Kidney (tissue), 22 donors: ENCODE data around the gene KIAA1586. TPM values are rescaled to one million over a fixed set of nuclear protein-coding genes. Genes with fewer than 3 reads are reported as not detected.
"Not testable (repeated sequence)": the region's sequence is repeated elsewhere in the genome, so short reads cannot be mapped to it uniquely, and the experiment has no call there.

ENCODE experiments used
- DNase-seq, 5 donors: peaks; one replicate each; pipeline ENCODE4 v3.0.0-alpha.2; 2013 to 2020
- FAIRE-seq: peaks from 2 replicates; lab custom pipeline; 2012; peaks lifted over from hg19 to GRCh38; lab: Jason Lieb, UNC
- H3K27ac ChIP-seq, 2 donors: one replicate each; pipeline ENCODE4 v1.7.0; 2013; ENCODE audit warnings: low read depth in 2 of 2, low read length in 2 of 2, inconsistent platforms in 1 of 2
- H3K27me3 ChIP-seq: one replicate; pipeline ENCODE4 v1.7.1; 2013; ENCODE audit warnings: low read length, inconsistent platforms; ENCODE audit not compliant: control insufficient read depth, insufficient read depth
- H3K36me3 ChIP-seq, 3 donors: one replicate each; pipeline versions ENCODE4 v1.7.0 to v1.7.1; 2013; ENCODE audit warnings: low read length in 3 of 3, control low read depth in 1 of 3, inconsistent platforms in 1 of 3; ENCODE audit not compliant: insufficient read depth in 3 of 3, control insufficient read depth in 2 of 3
- H3K4me1 ChIP-seq, 3 donors: one replicate each; pipeline versions ENCODE4 v1.7.0 to v1.7.1; 2013; ENCODE audit warnings: low read length in 3 of 3, inconsistent platforms in 1 of 3, low read depth in 1 of 3; ENCODE audit not compliant: control insufficient read depth in 2 of 3, insufficient read depth in 2 of 3
- H3K4me3 ChIP-seq, 3 donors: one replicate each; pipeline versions ENCODE4 v1.7.0 to v1.8.1; 2013; ENCODE audit warnings: low read length in 3 of 3, control low read depth in 1 of 3, inconsistent platforms in 1 of 3
- H3K9ac ChIP-seq, 3 donors: one replicate each; pipeline versions ENCODE4 v1.7.0 to v1.7.1; 2013; ENCODE audit warnings: low read length in 3 of 3, control low read depth in 1 of 3, inconsistent platforms in 1 of 3
- H3K9me3 ChIP-seq, 3 donors: one replicate each; pipeline versions ENCODE4 v1.7.0 to v1.7.1; 2013; ENCODE audit warnings: low read length in 3 of 3, control low read depth in 1 of 3, inconsistent platforms in 1 of 3; ENCODE audit not compliant: control insufficient read depth in 2 of 3, insufficient read depth in 1 of 3
- intact Hi-C: fragments of 100-400 bp; cut with DNase I; formaldehyde crosslinking; loops from one replicate; pipeline ENCODE4 v1.11.1; 2022
- long read RNA-seq, 10 donors: library from polyadenylated mRNA in 1 of 10; unstranded in 1 of 10; transcript quantifications; one replicate each; pipeline ENCODE4 v2.0.0 and lab custom pipeline, GENCODE V29; 2021 to 2026
- polyA plus RNA-seq: library from polyadenylated mRNA; stranded (reverse); fragments of 350-450 nt; fragmentation: Illumina TruSeq; extraction: RNeasy Lipid Tissue Mini Kit (QIAGEN cat#74804); gene quantifications from one replicate; pipeline ENCODE4 v1.2.3, GENCODE V29; 2014; ENCODE audit warnings: low read depth, low replicate concordance; ENCODE audit not compliant: insufficient read depth
- total RNA-seq: library from RNA; stranded (reverse); fragmentation: NEBNext Ultra II Directional; extraction: Animal tissue kit (Norgen Biotek cat#: 25700); gene quantifications from one replicate; pipeline ENCODE4 v1.2.1, GENCODE V29; 2021
- TF ChIP-seq, protein P1 (sequence below): IDR thresholded peaks from 3 replicates; pipeline ENCODE4 v1.5.1; 2012; ENCODE audit warnings: mild to moderate bottlenecking, moderate library complexity, borderline replicate concordance; ENCODE audit not compliant: insufficient read depth; ENCODE audit errors: extremely low read depth
- donor health status: control.
- donor health status: control.
- donor health status: control.
- donor health status: control.
- donor health status: control.
- donor health status: DM: yes; HTN: yes; CAD: no.
- donor health status: Normal renal cell carcinoma (clear cell type).

The KIAA1586 gene, protein sequence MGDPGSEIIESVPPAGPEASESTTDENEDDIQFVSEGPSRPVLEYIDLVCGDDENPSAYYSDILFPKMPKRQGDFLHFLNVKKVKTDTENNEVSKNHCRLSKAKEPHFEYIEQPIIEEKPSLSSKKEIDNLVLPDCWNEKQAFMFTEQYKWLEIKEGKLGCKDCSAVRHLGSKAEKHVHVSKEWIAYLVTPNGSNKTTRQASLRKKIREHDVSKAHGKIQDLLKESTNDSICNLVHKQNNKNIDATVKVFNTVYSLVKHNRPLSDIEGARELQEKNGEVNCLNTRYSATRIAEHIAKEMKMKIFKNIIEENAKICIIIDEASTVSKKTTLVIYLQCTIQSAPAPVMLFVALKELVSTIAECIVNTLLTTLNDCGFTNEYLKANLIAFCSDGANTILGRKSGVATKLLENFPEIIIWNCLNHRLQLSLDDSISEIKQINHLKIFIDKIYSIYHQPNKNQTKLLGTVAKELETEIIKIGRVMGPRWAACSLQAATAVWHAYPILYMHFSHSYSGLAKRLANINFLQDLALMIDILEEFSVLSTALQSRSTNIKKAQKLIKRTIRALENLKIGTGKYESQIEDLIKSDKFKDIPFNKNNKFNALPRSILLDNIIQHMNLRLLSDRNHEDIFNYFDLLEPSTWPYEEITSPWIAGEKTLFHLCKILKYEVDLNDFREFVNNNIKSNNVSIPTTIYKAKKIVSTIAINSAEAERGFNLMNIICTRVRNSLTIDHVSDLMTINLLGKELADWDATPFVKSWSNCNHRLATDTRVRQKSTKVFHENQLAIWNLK
- 13.7 TPM for total RNA-seq
- polyA plus RNA-seq: 4.4 TPM
- long read RNA-seq, donor 1, transcript KIAA1586-201 (4 exons, 2,933 nt): major isoform, 5 of 5 reads
- long read RNA-seq, donor 1, partial matches to known transcripts: 0 of 5 reads
- long read RNA-seq, donor 1, other reads (novel, unspliced or antisense): 0 of 5 reads
- long read RNA-seq, donor 2, transcript KIAA1586-201 (4 exons, 2,933 nt): major isoform, 8 of 8 reads
- long read RNA-seq, donor 2, partial matches to known transcripts: 0 of 8 reads
- long read RNA-seq, donor 2, other reads (novel, unspliced or antisense): 0 of 8 reads
- long read RNA-seq, donor 3, transcript KIAA1586-201 (4 exons, 2,933 nt): major isoform, 9 of 11 reads
- long read RNA-seq, donor 3, partial matches to known transcripts: 0 of 11 reads
- long read RNA-seq, donor 3, other reads (novel, unspliced or antisense): 0 of 11 reads
- long read RNA-seq, donor 4, transcript KIAA1586-201 (4 exons, 2,933 nt): major isoform, 10 of 10 reads
- long read RNA-seq, donor 4, partial matches to known transcripts: 0 of 10 reads
- long read RNA-seq, donor 4, other reads (novel, unspliced or antisense): 0 of 10 reads
- long read RNA-seq, donor 5: 0 reads
- long read RNA-seq, donor 6, transcript KIAA1586-201 (4 exons, 2,933 nt): major isoform, 11 of 11 reads
- long read RNA-seq, donor 6, partial matches to known transcripts: 0 of 11 reads
- long read RNA-seq, donor 6, other reads (novel, unspliced or antisense): 0 of 11 reads
- long read RNA-seq, donor 7, transcript KIAA1586-201 (4 exons, 2,933 nt): major isoform, 8 of 11 reads
- long read RNA-seq, donor 7, partial matches to known transcripts: 0 of 11 reads
- long read RNA-seq, donor 7, other reads (novel, unspliced or antisense): 2 of 11 reads
- long read RNA-seq, donor 8, transcript KIAA1586-201 (4 exons, 2,933 nt): major isoform, 5 of 5 reads
- long read RNA-seq, donor 8, partial matches to known transcripts: 0 of 5 reads
- long read RNA-seq, donor 8, other reads (novel, unspliced or antisense): 0 of 5 reads
- long read RNA-seq, donor 9, partial matches to known transcripts: 0 of 4 reads
- long read RNA-seq, donor 9, other reads (novel, unspliced or antisense): 0 of 4 reads
- long read RNA-seq, donor 10, partial matches to known transcripts: 0 of 5 reads
- long read RNA-seq, donor 10, other reads (novel, unspliced or antisense): 0 of 5 reads

DNA sequence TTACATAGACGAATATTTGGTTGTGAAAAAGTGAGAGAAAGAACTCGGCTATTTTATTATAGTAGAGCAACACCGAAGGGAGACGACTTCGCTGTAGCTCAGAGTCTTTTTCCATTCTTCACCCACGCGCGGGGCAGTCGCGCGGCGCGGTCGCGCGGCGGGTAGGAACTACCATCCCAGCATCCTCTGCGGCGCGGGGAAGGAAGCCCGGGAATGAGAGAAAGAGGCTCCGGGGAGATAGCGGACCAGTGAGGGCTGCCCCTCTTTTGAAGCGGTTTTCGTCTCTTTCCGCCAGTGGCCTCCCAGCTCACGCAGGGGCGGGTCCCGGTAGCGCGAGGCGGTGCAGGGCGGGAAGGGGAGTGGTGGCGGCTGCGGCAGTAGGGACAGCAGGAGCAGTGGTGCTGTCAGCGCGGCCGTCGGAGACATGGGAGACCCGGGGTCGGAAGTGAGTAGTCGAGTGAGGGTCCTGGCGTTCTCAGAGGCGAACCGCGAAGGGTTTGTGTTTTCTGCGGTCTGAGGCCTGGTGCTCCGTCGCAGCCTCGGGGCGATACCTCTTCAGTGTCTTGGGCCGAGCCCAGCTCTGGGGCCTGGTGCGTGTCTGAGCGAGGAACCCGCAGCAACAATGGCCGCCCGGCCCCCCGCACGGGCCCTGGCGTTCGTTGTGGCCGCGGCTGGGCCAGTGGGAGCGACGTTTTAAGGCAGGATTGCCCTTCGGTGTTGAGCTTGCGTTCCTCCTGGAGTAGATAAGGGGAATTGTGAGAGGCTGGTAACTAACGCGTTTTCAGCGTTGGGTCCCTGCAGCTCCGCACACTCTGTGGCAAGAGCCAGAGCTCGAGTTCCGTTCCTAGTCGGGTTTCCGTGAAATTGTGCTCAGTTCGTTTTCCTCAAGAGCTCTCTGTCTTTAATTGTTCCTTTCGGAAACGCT lies at the start of gene KIAA1586:
Gene KIAA1586, plus strand, starts transcription at position 362 of the 925 bp plus-strand sequence. Its CDS starts 63 bp downstream, at position 425.
- peak within 1 kb of the TSS in 2 of 3 donors; percentile 29 to 55 for H3K9ac ChIP-seq
- H3K27me3 ChIP-seq, H3K4me1 ChIP-seq, FAIRE-seq, H3K36me3 ChIP-seq, intact Hi-C loops, H3K9me3 ChIP-seq: not testable (repeated sequence)
- H3K27ac ChIP-seq: peak within 1 kb of the TSS in 1 of 2 donors; percentile 16
- peak; percentile 92 to 96 (median 94) for DNase-seq
- H3K4me3 ChIP-seq: peak within 1 kb of the TSS; percentile 60 to 77 (median 76)

DNA sequence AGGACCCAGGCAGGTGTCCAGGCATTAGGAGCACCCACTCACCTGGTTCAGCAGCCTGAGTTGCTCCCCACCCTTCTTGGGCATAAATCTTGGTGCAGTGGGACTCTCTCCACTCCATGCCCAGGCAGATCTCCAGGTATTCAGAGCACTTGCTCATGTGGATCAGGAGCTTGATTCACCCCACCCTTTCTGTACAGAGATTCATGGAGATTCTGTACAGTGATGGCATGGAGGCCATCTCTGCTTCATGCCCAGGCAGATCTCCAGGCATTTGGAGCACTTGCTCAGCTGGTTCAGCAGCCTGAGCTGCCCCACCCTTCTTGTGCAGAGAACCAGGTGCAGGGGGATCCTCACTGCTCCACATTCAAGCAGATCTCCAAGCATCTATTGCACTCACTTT lies 47.4 kb upstream of the KIAA1586 start:
- H3K4me1 ChIP-seq: no peaks in the 10 kb centered on the region
- TF ChIP-seq, protein P1, sequence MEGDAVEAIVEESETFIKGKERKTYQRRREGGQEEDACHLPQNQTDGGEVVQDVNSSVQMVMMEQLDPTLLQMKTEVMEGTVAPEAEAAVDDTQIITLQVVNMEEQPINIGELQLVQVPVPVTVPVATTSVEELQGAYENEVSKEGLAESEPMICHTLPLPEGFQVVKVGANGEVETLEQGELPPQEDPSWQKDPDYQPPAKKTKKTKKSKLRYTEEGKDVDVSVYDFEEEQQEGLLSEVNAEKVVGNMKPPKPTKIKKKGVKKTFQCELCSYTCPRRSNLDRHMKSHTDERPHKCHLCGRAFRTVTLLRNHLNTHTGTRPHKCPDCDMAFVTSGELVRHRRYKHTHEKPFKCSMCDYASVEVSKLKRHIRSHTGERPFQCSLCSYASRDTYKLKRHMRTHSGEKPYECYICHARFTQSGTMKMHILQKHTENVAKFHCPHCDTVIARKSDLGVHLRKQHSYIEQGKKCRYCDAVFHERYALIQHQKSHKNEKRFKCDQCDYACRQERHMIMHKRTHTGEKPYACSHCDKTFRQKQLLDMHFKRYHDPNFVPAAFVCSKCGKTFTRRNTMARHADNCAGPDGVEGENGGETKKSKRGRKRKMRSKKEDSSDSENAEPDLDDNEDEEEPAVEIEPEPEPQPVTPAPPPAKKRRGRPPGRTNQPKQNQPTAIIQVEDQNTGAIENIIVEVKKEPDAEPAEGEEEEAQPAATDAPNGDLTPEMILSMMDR: no peak
- H3K9ac ChIP-seq: no peak overlapping the region
- FAIRE-seq (no peak), DNase-seq (no peak)
- H3K4me3 ChIP-seq: no peak overlapping the region
- intact Hi-C loops: no loop called here
- no peaks in the 10 kb centered on the region for H3K36me3 ChIP-seq
- no peak overlapping the region for H3K27ac ChIP-seq
- peaks cover 0 to 5% (median 3%) of the 10 kb centered on the region in 3 donors for H3K9me3 ChIP-seq
- H3K27me3 ChIP-seq: no peaks in the 10 kb centered on the region

DNA sequence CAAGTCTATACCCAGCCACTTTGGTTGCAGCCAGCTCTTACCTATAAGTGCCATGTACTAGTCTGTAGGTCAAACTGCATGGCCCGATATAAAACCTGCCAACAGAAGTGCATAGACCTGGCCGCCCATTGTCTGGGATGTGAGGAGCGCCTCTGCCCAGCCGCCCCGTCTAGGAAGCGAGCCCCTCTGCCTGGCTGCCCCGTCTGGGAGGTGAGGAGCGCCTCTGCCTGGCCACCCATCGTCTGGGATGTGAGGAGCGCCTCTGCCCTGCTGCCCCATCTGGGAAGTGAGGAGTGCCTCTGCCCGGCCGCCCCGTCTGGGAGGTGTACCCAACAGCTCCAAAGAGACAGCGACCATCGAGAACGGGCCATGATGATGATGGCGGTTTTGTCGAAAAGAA lies 46.7 kb upstream of the KIAA1586 start:
- FAIRE-seq, H3K27ac ChIP-seq, H3K27me3 ChIP-seq, H3K4me3 ChIP-seq, intact Hi-C loops, H3K4me1 ChIP-seq, H3K9me3 ChIP-seq, H3K9ac ChIP-seq, H3K36me3 ChIP-seq: not testable (repeated sequence)
- DNase-seq: peak in 1 of 5 donors; percentile 56
